GM19438 (cell line): Measurements from ENCODE around the gene DNM2.

ENCODE experiments used
- ATAC-seq: cut with Tn5 transposase; IDR thresholded peaks from one replicate; pipeline ENCODE4 v1.9.1; 2021; ENCODE audit warnings: low read depth; ENCODE audit not compliant: unreplicated experiment

Gene DNM2

DNA sequence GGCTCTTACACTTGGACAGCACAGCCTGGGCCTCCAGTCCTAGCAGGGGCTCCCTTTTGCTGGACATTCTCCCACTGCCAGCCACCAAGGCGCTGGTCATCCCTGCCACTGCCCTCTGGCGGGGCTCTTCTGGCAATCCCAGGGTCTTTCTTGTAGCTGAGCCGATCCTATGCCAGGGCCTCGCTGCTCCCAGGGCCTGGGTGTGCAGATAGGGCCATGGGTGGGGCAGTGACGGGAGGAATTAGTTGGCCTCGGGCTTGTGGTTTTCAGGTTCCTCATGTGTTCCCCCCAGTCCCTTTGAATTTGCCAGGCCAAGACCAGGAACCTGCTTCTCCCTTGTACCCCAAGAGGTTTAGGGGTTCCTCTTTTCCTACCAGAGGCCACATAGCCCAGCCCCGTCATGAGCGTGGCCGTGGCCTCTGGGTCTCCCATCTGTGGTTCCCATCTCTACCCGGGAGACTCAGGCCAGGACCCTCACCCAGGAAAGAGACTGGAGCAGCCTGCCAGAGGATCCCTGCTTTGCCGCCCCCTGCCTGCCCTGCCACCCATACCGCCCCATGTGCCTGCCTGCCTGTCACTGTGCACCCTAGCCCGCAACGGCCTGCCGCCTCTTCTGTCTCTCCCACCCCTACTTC is 91.9 kb downstream of the DNM2 start:
- ATAC-seq: no peak

DNA sequence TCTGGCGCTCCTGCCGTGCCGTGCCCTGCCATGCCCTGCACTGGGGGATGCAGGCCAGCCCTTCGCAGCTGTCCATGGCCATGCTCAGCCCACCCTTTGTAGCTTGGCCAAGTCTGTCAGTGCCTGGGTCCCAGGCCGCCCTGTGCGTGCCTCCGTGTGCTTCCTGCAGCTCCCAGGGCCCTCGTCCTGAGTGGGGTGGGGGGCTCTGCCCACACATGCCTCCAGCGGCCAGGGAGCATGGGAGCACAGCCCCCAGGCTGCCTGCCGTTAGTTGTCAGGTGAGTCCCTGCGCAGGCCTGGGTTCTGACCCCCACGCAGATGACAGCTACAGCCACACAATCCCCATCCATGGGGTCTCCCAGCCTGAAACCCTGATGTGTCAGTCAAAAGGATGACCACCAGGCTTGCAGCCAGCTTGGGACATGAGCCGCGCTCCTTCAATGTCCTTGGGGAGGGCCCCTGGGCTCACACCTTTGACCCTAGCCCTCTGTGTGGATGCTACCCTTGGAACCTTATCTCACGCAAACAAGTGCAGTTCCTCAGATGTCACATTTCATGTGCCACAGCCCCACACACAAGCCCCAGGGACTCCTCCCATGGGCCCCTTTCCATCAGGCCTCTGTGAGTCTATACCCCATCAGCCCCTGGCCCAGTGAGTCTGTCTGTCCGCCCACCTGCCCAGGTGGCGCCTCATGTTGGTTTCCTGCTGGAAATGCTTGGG is 93.7 kb downstream of the DNM2 start:
- ATAC-seq: no peak

- no peak for ATAC-seq
Measured at GRCh38 chr19:10812196-10812595, 94.3 kb downstream of the DNM2 start.

GRCh38 chr19:10812902-10813404 is 95.1 kb downstream of the DNM2 start:
- no peak for ATAC-seq

DNA sequence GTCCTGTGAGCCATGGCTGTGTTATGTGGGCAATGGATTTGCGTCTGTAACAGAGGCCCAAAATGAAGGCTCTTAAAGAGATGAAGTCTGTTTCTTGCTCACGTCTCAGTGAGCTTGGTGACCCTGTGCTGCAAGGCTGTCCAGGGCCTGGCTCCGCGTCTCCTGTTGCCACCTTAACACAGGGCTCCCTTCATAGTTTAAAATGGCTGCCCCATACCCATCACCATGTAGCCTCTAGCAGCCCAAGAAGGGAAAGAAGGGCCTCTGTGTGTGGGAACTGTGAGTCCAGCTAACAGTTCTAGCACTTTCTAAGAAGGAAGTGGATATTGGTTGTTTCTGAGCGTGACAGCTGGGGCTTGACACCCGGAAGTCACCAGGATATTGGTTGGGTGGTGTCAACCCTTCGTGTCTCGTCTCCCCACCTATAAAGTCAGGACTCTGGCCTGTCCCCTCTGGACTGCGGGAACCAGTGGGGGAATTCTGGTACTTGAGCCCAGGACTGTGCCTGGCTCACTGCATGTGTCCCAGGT is 97.2 kb downstream of the DNM2 start:
- no peak for ATAC-seq

- no peak for ATAC-seq
Measured at GRCh38 chr19:10815969-10816644, 98.2 kb downstream of the DNM2 start.

DNA sequence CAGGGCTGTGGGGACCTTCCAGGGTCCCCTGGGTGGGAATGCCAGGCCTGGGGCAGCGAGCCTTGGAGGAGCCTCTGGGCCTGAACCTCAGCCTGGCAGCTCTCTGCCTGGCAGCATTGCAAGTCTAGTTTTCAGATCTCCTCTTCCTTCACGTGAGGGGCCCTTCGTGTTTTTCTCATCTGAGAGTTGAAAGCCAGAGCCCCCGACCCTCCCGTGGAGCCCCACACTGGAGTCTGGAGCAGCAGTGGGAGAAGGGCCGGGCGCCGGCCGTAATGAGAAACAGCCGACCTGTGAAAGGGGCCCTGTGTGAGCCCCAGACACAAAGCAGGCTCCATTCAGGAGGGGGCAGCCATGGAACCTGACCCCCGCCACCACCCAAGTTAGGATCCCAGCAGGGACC is 98.8 kb downstream of the DNM2 start:
- ATAC-seq: no peak

GRCh38 chr19:10817291-10818038 is 99.6 kb downstream of the DNM2 start:
- ATAC-seq: no peak

GRCh38 chr19:10818301-10819123 is 100.6 kb downstream of the DNM2 start:
- ATAC-seq: no peak

GRCh38 chr19:10819124-10820060 is 101.5 kb downstream of the DNM2 start:
- no peak for ATAC-seq

DNA sequence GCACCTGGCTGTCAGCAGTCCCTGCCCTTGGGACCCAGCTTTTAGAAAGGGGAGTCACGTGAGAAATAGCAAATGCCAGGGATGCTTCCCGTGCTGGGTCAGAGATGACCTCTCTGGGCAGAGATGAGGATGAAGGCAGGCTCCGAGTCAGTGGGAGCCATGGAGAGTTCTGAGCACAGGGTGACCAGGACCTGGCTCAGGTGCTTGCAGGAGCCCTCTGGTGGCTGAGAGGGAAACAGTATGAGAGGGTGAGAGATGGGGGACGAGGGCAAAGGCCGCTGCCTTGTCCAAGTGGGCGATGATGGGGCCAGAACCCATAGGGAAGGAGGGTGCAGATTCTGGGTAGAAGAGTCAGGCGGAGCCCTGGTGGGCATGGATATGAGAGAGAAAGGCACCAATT is 102.3 kb downstream of the DNM2 start:
- no peak for ATAC-seq

GRCh38 chr19:10823690-10824089 is 105.8 kb downstream of the DNM2 start:
- ATAC-seq: no peak

GRCh38 chr19:10826231-10826630 is 108.4 kb downstream of the DNM2 start:
- no peak for ATAC-seq

GRCh38 chr19:10826846-10827245 is 109.0 kb downstream of the DNM2 start:
- ATAC-seq: no peak

- no peak for ATAC-seq
Measured at GRCh38 chr19:10828981-10829821, 111.3 kb downstream of the DNM2 start.

- no peak for ATAC-seq
Measured at GRCh38 chr19:10829967-10830366, 112.1 kb downstream of the DNM2 start.

GRCh38 chr19:10830370-10830769 is 112.5 kb downstream of the DNM2 start:
- ATAC-seq: no peak
